ENCODE results near the gene PDE7B. TPM values are rescaled to one million over a fixed set of nuclear protein-coding genes. Genes with fewer than 3 reads are reported as not detected.

The PDE7B gene
- total RNA-seq, 1 donor from 2014 or later = 0.84 TPM

DNA sequence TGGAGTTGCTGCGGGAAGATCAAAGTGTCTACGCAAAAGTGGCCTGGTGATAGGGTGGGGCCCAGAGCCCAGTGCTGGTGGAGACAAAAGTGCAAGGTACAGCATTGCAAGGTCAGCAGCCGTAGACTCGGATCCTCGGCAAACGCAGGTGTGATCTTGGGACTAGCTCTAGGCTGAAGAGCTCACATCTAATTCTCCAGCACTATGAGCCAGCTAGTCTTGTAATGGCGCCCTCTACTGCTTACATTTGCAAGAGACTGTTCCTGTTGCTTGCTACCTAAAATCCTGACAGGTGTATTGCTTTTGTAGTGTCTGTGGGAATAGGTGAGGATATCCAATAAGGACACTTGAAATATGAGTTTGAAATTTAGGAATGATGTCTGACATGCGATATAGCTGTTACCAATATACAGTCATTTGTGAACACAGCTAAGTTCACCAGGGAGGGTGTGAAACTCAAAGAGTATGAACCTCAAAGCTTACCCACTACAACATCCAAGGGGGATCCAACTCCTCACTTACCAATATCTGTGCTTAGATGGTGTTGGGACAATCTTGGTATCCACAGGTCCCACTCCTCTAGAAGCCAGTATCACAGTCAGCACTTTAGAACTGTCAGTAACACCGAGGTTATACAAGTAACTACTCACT lies 58.4 kb downstream of the PDE7B start:
- Histone ChIP-seq H3K27me3 (ENCODE audit: control insufficient read depth, insufficient read depth, low read length) (no peaks in the 10 kb centered on the region), H3K36me3 (ENCODE audit: control insufficient read depth, insufficient read depth, low read length) (no peaks in the 10 kb centered on the region), H3K4me3 (ENCODE audit: low read depth, low read length) (no peak overlapping the region)
- TF ChIP-seq, protein P1, sequence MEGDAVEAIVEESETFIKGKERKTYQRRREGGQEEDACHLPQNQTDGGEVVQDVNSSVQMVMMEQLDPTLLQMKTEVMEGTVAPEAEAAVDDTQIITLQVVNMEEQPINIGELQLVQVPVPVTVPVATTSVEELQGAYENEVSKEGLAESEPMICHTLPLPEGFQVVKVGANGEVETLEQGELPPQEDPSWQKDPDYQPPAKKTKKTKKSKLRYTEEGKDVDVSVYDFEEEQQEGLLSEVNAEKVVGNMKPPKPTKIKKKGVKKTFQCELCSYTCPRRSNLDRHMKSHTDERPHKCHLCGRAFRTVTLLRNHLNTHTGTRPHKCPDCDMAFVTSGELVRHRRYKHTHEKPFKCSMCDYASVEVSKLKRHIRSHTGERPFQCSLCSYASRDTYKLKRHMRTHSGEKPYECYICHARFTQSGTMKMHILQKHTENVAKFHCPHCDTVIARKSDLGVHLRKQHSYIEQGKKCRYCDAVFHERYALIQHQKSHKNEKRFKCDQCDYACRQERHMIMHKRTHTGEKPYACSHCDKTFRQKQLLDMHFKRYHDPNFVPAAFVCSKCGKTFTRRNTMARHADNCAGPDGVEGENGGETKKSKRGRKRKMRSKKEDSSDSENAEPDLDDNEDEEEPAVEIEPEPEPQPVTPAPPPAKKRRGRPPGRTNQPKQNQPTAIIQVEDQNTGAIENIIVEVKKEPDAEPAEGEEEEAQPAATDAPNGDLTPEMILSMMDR (IDR thresholded peaks at IDR 0.05; ENCODE audit: insufficient read depth, low read length, poor library complexity, severe bottlenecking) = peak; percentile 39
- DNase-seq (ENCODE audit: low read depth) = no peak

DNA sequence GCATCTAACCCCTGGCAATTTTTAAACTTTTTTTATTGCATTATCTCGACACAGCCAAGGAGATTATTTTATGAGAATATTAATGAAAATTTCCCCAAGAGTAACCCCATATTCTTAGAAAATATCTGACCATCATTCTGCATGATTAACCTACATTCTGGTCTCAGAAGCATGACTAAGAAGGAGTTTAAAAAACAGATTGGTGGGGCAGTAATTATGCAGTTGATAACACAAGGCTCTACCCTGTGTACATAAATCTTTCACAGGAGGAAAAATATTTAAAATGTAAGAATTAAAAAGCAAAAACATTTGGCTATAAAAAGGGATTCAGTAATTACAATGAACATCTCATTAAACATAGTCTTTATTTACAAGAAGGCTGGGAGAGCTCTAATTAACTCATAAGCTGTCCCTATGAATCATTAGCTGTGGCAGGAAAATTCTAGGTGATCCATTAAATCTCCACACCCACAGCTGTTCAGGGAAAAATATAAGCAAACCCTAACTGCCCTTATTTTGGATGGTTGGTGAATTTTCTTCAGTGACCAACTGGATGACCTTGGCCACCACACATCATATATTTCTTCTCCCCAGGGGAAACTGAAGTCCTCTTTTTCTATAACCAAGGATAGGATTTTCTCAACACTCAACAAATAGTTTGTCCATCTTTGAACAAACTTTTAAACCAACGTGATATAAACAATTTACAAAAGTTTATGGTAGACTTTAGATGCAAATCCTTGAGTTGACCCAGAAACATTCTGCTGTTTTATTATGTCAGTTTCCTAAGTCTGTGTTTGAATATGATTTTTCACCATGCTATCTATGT lies 59.5 kb downstream of the PDE7B start:
- no peak overlapping the region for H3K4me3 ChIP-seq (ENCODE audit: low read depth, low read length)
- H3K36me3 ChIP-seq (ENCODE audit: control insufficient read depth, insufficient read depth, low read length) = no peaks in the 10 kb centered on the region
- no peaks in the 10 kb centered on the region for H3K27me3 ChIP-seq (ENCODE audit: control insufficient read depth, insufficient read depth, low read length)
- DNase-seq (ENCODE audit: low read depth) = no peak
- TF ChIP-seq, protein P1 (IDR thresholded peaks at IDR 0.05; ENCODE audit: insufficient read depth, low read length, poor library complexity, severe bottlenecking) = no peak

DNA sequence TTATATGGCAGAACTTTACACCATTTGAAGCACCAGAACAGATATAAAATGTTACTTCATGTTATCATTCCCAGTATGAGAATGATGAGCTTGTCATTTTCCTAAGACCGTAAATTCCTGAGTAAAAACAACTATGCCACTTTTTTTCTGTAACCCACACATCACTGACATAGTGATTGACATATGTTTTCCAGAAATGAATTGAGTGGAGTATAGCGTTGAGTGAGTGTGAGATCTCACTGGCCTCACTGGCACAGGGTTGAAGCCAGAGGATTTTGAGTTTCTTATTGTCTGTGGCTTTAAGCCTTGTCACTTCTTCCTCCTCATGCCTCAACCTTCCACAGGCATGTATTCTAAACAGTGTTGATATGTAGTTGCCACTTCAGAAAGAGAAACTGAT lies 62.3 kb downstream of the PDE7B start:
- TF ChIP-seq, protein P1 (IDR thresholded peaks at IDR 0.05; ENCODE audit: insufficient read depth, low read length, poor library complexity, severe bottlenecking) = no peak
- H3K27me3 ChIP-seq (ENCODE audit: control insufficient read depth, insufficient read depth, low read length) = no peaks in the 10 kb centered on the region
- DNase-seq (ENCODE audit: low read depth) = no peak
- H3K36me3 ChIP-seq (ENCODE audit: control insufficient read depth, insufficient read depth, low read length) = no peaks in the 10 kb centered on the region
- no peak overlapping the region for H3K4me3 ChIP-seq (ENCODE audit: low read depth, low read length)

DNA sequence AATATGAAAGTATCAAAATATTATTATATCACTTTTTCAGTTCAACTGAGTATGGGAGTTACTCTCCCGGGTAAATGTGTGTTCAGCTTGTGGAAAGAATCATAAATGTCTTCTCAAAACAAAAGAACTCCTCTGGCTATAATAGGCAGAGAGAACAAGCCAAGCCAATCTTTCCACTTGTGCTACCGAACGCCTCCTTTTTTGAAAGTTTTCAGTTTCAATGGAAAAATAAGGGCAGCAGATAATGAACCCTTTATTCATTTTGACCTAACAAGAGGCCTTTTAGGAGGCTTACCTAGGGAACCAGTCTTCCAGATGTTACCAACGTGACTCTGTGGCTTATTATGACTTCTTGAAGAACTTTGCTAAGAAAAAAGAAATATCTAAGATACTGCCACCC lies 67.5 kb downstream of the PDE7B start:
- DNase-seq (ENCODE audit: low read depth) = no peak
- TF ChIP-seq, protein P1 (IDR thresholded peaks at IDR 0.05; ENCODE audit: insufficient read depth, low read length, poor library complexity, severe bottlenecking) = no peak
- Histone ChIP-seq H3K27me3 (ENCODE audit: control insufficient read depth, insufficient read depth, low read length) (no peaks in the 10 kb centered on the region), H3K4me3 (ENCODE audit: low read depth, low read length) (no peak overlapping the region), H3K36me3 (ENCODE audit: control insufficient read depth, insufficient read depth, low read length) (no peaks in the 10 kb centered on the region)

DNA sequence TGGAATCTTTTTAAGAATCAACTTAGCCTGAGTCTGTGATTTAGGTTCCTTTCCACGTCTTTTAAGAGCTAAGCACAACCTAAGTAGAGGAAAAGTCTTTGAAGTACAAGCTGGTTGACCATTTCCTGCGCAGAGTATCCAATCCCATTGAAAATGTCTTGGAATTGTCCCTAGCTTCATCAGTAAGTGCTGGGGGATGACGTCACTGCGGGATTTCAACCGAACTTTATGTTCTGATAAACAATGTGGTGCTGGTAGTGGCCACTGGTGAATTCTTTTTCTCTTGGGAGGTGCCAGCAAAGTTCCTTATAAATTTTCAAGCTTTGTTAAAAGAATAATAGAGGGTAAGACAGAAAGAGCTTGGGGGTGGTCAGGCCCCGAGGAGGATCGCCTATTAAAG lies 69.2 kb downstream of the PDE7B start:
- Histone ChIP-seq H3K4me3 (ENCODE audit: low read depth, low read length) (no peak overlapping the region), H3K27me3 (ENCODE audit: control insufficient read depth, insufficient read depth, low read length) (no peaks in the 10 kb centered on the region), H3K36me3 (ENCODE audit: control insufficient read depth, insufficient read depth, low read length) (no peaks in the 10 kb centered on the region)
- TF ChIP-seq, protein P1 (IDR thresholded peaks at IDR 0.05; ENCODE audit: insufficient read depth, low read length, poor library complexity, severe bottlenecking) = no peak
- DNase-seq (ENCODE audit: low read depth) = no peak

All from kidney epithelial cell (primary cell).